ENCODE measurements around the gene DNASE1L2.
"Not testable (repeated sequence)": the region's sequence is repeated elsewhere in the genome, so short reads cannot be mapped to it uniquely, and the experiment has no call there.

Gene DNASE1L2

DNA sequence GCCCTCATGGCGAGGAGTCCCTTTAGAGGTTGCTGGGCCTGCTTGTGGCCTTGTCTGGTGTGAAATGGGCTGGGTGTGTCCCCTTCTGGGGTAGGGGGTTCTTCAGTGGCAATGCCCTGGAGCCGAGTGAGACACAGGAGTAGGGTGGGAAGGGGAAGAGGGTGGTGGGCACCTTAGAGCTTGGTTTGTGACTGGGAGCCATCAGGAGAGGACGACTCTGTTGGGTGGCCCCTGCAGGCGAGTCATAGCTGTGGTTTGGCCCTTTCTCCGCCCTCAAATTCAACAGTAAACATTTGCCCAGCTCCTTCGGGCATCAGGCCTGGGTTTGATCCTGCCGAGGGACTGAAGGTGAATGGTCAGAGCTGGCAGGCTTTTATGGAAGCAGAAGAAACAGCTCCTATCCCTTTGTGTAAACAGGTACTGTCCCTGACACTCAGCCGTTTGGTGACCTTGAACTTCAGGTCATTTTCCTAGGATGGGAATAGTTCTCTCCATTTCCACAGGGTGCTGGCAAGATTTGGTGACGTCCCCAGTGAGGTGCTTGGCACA is 9.9 kb upstream of the DNASE1L2 start:
- DNase-seq, result no peak

DNA sequence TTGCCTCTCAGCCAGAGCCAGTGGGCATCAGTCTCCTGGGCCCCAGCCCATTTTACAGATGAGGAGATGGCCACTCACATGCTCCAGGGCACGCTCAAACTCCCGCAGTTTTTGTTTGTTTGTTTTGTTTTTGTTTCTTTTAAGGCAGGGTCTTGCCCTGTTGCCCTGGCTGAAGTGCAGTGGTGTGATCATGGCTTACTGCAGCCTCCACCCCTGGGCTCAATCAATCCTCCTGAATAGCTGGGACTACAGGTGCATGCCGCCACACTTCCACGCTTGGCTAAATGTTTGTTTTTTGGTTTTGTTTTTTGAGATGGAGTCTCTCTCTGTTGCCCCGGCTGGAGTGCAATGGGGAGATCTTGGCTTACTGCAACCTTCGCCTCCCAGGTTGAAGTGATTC is 9.3 kb upstream of the DNASE1L2 start:
- DNase-seq, result no peak

DNA sequence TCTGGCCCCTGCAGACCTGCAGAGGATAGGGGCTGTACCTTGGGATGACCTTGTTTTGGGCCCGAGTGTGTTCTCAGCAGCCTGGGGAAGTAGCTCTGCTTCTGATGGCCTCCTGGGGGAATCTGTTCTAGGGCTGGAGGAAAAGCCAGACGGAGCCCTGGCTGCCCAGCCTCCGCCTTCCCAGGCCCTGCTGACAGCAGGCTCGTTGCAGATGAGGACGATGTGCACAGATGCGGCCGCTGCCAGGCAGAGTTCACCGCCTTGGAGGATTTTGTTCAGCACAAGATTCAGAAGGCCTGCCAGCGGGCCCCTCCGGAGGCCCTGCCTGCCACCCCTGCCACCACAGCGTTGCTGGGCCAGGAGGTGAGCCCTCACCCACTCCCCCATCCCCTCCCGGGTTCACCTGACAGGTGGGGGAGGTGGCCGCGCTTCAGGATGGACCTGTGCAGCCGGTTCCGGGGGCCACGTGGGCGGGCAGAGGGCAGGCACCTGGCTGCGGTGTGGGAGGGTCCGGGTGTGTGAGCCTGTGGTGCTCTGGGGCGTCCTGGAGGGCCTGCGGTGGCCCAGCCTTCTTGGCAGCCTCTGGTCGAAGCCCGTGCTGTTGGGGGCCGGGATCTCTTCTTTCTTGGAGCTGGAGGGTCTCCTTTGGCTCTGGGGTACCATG is 8.0 kb upstream of the DNASE1L2 start:
- no peak for DNase-seq

DNA sequence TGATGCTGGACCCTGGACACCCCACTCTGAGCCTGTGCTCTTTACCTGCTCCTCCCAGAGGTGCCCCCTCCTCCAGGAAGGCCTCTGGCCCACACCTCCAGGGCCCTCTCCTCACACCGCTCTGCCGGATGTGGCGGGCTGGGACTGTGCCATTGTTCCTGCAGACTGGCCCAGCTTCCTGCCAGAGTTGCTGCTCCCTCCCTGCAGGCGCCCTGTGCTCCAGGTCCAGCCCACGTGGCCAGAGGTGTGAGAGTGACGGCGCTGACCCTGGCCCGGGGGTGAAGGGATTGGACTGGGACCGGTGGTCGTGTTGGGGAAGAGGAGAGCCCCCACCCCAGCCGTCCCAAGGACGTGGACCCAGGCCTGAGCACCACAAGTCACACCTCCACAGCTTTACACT is 7.2 kb upstream of the DNASE1L2 start:
- no peak for DNase-seq

DNA sequence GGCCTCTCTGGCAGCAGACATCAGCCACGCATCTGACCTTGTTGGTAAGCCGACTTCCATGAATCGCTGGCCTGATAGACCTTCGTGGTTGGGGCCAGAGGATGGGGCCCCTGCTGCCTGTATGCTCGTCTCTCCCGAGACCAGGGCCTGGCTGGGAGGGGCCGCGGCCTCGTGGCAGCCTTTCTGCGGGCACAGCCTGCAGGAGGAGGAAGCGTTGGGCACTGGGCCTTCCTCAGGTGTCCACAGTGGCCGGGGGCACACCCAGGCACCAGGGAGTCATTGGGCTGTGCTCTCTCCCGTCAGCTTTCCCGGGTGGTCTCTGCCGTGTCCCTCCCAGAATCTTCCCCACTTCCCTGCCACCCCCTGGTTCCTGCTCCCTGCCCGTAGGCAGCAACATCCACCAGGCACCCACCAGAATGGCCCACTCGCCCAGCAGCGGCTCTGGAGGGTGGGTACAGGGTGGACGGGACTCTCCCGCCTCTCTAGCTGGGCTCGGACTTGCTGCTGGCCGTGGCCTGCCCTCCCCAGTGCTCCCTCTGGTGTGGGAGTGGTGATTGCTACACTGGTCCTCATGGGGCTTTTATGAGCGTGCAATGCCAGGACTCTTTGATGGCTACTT is 6.5 kb upstream of the DNASE1L2 start:
- DNase-seq, result no peak

DNA sequence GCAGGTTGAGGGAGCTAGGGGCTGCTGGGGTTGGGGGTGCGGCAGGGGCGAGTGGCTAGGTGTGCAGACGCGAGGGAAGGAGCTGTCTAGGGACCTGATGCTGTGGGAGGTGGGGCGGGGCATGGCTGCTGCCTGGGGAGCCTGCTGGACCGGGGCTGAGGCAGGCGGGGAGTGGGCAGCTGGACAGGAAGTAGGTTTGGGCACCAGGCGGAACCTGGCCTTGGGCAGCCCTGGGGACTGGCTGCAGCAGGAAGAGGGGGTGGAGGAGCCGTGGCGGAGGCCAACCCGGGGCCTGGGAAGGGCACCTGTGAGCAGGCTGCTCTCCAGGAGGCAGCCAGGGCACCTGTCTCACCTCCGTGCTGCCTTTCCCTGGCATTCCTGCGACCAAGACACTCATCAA is 5.9 kb upstream of the DNASE1L2 start:
- no peak for DNase-seq

DNA sequence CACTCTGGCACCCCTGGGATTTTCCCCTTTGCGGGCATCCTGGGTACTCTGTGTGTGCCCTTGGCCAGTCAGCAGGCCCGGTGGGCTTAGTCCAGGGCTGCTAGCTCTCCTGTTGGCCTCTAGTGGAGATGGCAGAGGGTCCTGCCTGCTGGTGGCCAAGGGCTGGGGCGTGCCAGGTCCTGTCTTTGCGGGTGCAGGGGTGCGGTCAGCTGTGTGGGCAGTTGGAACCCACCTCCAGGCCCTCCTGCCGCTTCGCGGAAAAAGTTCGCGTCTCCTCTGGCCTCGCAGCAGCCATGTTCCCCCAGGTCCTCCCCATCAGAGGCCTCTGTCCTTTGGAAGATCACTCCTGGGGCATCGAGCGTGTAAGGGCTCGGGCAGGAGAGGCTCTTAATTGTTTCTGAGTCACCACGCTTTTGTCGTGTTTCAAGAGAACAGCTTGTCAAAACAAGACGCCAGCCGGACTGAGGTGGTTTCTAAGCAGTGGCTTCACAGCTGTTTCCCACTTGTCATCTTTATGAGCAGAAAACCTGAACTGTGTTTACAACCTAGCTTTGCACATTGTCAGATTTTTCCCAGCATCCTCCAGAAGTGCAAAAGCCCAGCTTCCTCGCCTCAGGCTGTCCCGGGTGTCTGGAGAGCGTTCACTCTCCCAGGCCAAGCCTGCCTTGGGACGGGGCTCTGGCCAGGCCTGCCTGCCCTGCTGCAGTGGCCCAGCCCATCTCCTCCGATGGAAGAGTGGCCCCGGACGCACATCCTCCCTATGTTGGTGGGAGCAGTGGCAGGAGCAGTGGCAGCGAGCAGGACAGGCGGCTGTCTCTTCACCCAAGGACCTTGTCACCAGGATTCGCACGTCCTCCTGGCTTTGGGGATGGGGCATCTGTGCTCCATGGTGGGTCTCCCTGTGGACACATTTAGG is 5.0 kb upstream of the DNASE1L2 start:
- DNase-seq, result no peak

DNA sequence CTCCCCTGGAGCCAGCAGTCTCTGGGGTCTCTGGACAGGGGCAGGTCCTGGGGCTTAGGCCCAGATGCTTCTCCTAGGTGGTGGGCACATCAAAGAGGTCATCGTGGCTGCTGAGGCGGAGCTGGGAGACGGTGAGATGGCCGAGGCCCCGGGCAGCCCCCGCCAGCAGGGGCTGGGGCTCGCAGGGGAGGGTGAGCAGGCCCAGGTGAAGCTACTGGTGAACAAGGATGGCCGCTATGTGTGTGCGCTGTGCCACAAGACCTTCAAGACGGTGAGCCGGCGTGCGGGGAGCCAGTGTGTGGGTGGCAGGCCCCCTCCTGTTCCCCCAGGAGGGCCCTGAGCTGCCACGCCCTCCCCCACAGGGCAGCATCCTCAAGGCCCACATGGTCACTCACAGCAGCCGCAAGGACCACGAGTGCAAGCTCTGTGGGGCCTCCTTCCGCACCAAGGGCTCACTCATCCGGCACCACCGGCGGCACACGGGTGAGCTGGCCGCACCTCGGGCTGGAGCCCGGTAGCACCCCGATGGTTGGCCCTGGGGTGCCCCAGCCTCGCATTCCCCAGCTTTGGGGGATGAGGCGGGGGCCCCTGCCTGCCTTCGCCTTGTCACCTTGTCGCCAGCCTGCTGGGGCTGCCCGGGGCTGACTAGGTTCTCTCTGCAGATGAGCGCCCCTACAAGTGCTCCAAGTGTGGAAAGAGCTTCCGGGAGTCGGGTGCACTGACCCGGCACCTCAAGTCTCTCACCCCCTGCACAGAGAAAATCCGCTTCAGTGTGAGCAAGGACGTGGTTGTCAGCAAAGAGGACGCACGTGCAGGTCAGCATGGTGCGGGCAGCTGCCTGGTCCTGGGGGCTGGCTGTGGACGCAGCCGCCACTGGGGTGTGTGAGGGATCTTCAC is 3.9 kb upstream of the DNASE1L2 start:
- DNase-seq, result no peak

DNA sequence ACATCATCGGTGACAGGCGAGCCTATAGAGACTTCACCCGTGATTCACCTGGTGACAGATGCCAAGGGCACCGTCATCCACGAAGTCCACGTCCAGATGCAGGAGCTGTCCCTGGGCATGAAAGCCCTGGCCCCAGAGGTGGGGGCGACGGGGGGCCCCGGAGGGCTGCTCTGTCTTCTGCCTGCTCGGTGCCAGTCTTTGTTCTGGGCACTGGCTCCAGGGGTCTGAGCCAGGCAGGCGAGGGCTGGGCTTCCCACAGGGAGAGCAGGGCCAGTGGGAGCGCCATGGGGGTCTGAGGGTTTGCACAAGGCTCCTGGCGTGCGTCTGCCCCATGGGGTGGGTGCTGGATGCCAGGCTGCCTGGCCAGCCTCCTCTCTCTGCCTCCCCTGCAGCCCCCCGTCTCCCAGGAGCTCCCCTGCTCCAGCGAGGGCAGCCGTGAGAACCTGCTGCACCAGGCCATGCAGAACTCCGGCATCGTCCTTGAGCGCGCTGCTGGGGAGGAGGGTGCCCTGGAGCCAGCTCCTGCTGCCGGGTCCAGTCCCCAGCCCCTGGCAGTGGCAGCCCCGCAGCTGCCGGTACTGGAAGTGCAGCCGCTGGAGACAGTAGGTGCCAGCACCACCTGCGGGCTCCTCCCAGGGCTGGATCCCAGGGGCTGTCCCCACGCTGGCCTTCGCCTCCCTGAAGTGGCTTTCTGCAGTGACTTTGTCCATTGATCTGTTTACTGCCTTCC is 3.0 kb upstream of the DNASE1L2 start:
- no peak for DNase-seq

DNA sequence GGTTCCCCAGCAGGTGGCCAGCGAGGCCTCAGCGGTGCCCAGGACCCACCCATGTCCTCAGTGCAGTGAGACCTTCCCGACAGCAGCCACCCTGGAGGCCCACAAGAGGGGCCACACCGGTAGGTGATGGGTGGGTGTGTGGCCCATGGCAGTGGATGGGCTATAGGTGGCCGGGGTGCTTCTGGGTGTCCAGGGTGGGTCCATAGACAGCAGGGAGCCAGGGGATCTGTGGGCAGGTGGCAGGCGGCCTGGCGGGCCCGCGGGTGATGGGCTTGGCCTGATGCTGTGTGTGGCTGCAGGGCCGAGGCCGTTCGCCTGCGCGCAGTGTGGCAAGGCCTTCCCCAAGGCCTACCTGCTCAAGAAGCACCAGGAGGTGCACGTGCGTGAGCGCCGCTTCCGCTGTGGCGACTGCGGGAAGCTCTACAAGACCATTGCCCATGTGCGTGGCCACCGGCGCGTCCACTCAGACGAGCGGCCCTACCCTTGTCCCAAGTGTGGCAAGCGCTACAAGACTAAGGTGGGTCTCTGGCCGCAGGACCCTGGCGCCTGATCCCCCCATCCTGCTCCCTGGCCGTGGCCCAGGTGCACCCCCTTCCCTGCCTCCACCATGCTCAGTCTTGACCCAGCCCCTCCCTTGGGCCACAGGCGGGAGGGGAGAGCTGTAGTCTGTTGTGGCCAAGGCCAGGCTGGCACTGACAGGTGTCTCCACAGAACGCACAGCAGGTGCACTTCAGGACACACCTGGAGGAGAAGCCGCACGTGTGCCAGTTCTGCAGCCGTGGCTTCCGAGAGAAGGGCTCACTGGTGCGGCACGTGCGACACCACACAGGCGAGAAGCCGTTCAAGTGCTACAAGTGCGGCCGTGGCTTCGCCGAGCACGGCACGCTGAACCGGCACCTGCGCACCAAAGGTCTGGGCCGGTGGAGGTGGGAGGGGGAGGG is 2.1 kb upstream of the DNASE1L2 start:
- DNase-seq, result no peak

DNA sequence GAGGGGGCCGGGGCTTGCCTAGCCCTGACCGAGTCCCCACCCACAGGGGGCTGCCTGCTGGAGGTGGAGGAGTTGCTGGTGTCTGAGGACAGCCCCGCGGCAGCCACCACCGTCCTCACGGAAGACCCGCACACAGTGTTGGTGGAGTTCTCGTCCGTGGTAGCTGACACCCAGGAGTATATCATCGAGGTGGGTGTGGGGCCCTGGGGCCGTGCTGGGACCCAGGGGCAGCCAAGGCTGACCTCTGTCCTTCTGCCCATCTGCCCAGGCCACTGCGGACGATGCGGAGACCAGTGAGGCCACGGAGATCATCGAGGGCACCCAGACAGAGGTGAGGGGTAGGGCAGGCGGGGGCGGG is 1.5 kb upstream of the DNASE1L2 start:
- no peak for DNase-seq

DNA sequence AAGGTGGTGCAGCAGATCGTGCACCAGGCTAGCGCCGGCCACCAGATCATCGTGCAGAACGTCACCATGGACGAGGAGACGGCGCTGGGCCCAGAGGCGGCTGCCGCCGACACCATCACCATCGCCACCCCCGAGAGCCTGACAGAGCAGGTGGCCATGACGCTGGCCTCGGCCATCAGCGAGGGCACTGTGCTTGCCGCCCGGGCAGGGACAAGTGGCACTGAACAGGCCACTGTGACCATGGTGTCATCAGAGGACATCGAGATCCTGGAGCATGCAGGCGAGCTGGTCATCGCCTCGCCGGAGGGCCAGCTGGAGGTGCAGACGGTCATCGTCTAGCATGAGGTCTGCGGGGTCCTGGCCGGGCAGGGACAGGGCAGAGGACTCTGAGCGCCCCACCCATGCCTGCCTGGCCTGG is 1.0 kb upstream of the DNASE1L2 start:
- no peak for DNase-seq

DNA sequence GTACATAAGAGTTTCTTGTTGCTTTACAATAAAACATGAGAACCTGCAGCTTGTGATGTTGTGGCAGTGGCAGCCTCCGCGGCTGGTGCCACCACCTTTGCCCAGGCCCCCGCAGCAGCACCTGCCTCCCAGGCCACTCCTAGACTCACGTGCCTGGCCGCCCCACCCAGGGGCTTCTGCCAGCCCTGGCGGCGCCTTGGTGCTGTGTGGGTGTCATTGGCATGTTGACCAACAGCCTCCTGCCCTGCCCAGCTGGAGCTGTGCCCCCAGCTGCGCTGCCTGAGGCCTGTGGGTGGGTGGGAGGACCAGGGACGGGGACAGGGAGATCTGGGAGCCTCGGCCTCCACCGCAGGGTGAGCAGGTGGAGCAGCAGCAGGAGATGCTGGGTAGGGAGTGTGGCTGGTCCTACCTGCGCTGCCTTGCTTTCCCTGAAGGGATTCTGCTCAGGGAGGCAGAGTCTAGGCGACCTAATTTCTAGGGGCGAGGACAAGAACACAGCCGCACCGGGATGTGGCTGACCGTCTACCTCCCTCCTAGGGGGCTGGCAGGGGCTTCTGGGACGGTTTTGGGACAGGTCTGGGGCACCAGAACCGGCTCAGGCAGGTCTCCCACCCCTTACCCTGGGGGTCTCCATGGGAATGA is 428 bp upstream of the DNASE1L2 start:
- no peak for DNase-seq

DNA sequence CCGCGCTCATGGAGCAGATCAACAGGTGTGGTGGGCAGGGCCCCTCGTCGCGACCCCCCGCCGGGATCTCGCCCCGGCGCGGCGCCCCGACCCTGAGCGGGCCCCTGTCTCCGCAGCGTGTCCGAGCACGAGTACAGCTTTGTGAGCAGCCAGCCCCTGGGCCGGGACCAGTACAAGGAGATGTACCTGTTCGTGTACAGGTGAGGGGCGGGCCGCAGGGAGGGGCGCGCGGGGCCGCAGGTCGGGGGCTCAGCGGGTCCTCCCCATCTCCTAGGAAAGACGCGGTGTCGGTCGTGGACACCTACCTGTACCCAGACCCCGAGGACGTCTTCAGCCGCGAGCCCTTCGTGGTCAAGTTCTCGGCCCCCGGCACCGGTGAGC is 848 bp downstream of the DNASE1L2 start:
- DNase-seq, result no peak

DNA sequence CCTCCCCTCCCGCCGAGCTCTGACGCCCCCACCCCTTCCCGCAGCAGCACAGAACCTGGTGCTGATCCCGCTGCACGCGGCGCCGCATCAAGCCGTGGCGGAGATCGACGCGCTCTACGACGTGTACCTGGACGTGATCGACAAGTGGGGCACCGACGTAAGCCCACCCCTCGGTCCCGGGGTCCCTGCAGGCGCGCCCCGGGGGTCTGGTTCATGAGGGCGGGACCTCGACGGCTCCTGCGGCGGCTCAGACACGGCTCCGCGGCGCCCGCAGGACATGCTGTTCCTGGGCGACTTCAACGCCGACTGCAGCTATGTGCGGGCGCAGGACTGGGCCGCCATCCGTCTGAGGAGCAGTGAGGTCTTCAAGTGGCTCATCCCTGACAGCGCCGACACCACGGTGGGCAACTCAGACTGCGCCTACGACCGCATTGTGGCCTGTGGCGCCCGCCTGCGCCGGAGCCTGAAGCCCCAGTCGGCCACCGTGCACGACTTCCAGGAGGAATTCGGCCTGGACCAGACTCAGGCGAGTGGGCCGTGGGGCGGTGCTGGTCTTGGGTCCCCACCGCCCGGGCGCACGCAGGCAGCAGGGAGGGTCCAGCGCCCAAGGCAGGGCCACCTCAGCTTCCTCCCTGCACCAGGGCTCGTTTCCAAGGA is 1.4 kb downstream of the DNASE1L2 start:
- DNase-seq, result no peak

DNA sequence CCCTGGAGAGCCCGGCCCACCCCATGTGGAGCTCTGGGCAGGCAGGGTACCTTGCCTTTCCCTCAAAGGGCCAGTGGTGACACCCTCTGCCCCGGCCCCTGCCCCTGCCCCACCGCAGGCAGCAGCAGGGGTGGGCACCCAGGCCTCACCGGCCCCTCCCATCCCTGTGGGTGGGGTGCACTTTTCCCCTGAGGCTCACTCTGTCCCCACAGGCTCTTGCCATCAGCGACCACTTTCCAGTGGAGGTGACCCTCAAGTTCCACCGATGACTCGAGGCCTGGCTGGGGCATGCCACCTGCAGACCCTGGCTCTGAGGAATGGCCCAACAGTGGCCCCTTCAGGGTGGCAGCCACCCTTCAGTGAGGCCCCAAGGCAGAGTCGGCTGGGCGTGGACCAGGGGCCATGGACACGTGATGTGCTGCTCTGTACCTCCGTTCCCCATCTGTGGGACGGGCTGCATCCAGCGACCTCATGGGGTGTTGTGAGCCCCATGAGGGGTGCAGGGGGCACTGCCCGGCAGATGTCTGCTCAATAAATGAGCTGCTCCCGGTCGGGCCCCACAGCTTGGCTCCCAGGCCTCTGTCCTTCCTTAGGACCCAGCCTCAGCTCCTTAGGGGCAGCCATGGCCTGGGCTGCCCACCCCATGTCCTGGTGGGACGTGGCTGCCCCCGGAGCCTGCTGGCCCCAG is 2.0 kb downstream of the DNASE1L2 start:
- no peak for DNase-seq

DNA sequence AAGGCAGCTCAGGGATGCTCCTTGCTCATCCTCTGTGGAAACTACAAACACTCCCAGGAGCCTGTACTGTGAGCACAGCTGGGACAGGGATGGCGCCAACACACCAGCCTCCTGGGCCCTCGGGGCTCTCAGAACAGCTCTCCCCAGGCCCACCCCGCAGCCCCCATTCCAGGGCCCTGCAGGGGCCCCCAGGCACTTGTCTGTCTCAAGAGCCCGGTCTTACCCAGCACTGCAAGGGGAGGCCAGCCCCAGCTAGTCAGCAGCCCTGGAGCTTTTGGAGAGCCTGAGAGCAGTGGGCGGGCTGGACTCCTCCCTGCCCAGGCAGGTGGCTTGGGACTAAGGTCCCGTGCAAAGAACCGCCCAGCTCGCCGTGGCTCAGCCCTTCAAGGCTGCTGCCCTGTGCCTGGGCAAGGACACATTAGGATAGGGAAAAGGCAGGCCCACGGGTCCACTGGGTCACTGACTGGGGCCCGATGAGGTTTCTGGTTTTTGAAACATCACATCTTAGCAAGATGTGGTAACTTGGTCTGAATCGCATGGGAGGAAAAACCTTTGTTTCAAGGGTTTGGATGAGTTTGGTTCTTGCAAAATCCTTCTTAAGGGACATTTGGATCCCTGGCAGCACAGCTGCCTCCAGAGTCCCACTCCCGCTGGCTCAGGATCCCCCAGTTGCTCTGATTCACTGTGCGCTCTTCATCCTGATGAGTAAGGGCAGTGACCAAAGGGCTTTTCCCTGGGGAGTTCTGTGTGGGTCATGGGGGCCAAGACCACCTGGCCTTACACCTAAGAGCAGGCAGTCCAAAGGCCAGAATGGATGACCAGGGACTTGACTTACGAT is 2.8 kb downstream of the DNASE1L2 start:
- no peak for DNase-seq

DNA sequence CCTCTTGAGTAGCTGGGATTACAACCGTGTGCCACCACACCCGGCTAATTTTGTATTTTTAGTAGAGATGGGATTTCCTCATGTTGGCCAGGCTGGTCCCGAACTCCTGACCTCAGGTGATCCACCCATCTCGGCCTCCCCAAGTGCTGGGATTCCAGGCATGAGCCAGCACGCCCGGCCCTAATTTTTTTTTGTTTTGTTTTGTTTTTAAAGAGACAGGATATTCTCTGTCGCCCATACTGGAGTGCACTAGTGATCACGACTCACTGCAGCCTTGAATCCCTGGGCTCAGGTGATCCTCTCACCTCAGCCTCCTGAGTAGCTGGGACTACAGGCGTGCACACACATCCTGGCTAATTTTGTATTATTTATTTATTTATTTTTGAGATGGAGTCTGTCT is 4.1 kb downstream of the DNASE1L2 start:
- not testable (repeated sequence) for DNase-seq
